Astrocyte of the hippocampus (primary cell): ENCODE results near the gene TDRKH.
A peak's percentile ranks its signal among the peaks of the same experiment; 100 is the strongest.
"Not testable (repeated sequence)": the region's sequence is repeated elsewhere in the genome, so short reads cannot be mapped to it uniquely, and the experiment has no call there.

Source experiments
- DNase-seq: peaks from one replicate; pipeline ENCODE4 v3.0.0; 2011; ENCODE audit warnings: low read depth, low spot score

TDRKH gene

GRCh38 chr1:151762941-151763921, 27.1 kb downstream of the TDRKH start, which contains the start of gene MRPL9:
TSS of gene MRPL9 (minus strand) at chr1:151763496. CDS start at chr1:151763479, 17 bp downstream.
- peak; percentile 93 for DNase-seq

- DNase-seq = peak; percentile 35
Measured at GRCh38 chr1:151760597-151761385, 29.5 kb downstream of the TDRKH start.

- DNase-seq = no peak
Measured at GRCh38 chr1:151759241-151759640, 31.1 kb downstream of the TDRKH start.

- no peak for DNase-seq
Measured at GRCh38 chr1:151756291-151756690, 34.0 kb downstream of the TDRKH start.

GRCh38 chr1:151741516-151741915, 48.8 kb downstream of the TDRKH start:
- no peak for DNase-seq

GRCh38 chr1:151739590-151740355, 50.5 kb downstream of the TDRKH start:
- DNase-seq = no peak

GRCh38 chr1:151737479-151737878, 52.8 kb downstream of the TDRKH start:
- DNase-seq = no peak

- no peak for DNase-seq
Measured at GRCh38 chr1:151737026-151737425, 53.3 kb downstream of the TDRKH start.

GRCh38 chr1:151733995-151734394, 56.3 kb downstream of the TDRKH start:
- not testable (repeated sequence) for DNase-seq

GRCh38 chr1:151733126-151733525, 57.2 kb downstream of the TDRKH start:
- DNase-seq = no peak

- no peak for DNase-seq
Measured at GRCh38 chr1:151729966-151730291, 60.4 kb downstream of the TDRKH start.

- no peak for DNase-seq
Measured at GRCh38 chr1:151729157-151729965, 60.9 kb downstream of the TDRKH start.

- peak; percentile 68 for DNase-seq
Measured at GRCh38 chr1:151728151-151729054, 61.9 kb downstream of the TDRKH start.

GRCh38 chr1:151723726-151724370, 66.5 kb downstream of the TDRKH start:
- no peak for DNase-seq
